Retinal pigment epithelial cell (primary cell): ENCODE results near the gene GUCY1A1.

Experiments used
- DNase-seq: peaks from one replicate; pipeline ENCODE4 v3.0.0-alpha.2; 2010; ENCODE audit warnings: low read depth
- H3K4me3 ChIP-seq: 2 replicates; pipeline ENCODE4 v1.5.1; 2011; ENCODE audit warnings: mild to moderate bottlenecking, low read length, control low read depth, moderate library complexity
- CTCF ChIP-seq: conservative IDR thresholded peaks from 2 replicates; pipeline ENCODE4 v1.5.1; 2011; ENCODE audit warnings: low read depth, low read length, control low read depth, inconsistent platforms

GUCY1A1 gene

GRCh38 chr4:155681886-155682285, 15.2 kb downstream of the GUCY1A1 start:
- TF ChIP-seq CTCF = no peak
- no peak overlapping the region for H3K4me3 ChIP-seq
- no peak for DNase-seq

GRCh38 chr4:155684423-155684822, 17.8 kb downstream of the GUCY1A1 start:
- DNase-seq = no peak
- H3K4me3 ChIP-seq = no peak overlapping the region
- no peak for TF ChIP-seq CTCF

- no peak for DNase-seq
- H3K4me3 ChIP-seq = no peak overlapping the region
- TF ChIP-seq CTCF = no peak
Measured at GRCh38 chr4:155684892-155685541, 18.4 kb downstream of the GUCY1A1 start.

DNA sequence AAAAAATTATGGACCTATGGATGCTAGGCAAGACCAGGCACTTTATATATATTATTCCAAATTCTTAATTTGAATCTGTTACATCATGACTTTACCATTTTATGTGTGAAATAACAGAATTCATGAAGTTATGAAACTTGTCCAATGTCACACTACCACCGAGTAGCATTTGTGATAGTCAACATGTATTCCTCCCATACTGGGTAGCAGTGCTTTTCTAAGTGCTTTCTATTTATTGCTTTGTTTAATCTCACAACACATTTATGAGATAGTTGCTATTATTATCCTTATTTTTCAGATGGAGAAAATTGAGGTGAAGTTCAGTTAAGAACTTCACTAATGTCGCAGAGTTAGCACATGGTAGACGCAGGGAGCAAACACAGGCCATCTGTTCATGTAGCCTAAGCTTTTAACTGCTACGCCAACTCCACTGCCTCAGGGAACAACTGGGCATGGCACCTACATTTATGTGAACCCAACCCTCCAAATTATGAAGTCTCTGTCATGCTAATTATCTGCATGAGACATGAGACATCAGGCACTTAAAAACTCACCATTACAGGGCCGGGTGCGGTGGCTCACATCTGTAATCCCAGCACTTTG, 20.8 kb downstream of the GUCY1A1 start:
- TF ChIP-seq CTCF = no peak
- no peak overlapping the region for H3K4me3 ChIP-seq
- no peak for DNase-seq

GRCh38 chr4:155688211-155688610, 21.6 kb downstream of the GUCY1A1 start:
- no peak for DNase-seq
- no peak for TF ChIP-seq CTCF
- no peak overlapping the region for H3K4me3 ChIP-seq

GRCh38 chr4:155688860-155689259, 22.2 kb downstream of the GUCY1A1 start:
- no peak for DNase-seq
- TF ChIP-seq CTCF = no peak
- H3K4me3 ChIP-seq = no peak overlapping the region

- H3K4me3 ChIP-seq = no peak overlapping the region
- no peak for DNase-seq
- TF ChIP-seq CTCF = no peak
Measured at GRCh38 chr4:155690044-155690837, 23.6 kb downstream of the GUCY1A1 start.
